Panc1 (cell line): ENCODE data around the gene DCLRE1B. TPM values are rescaled to one million over a fixed set of nuclear protein-coding genes. Genes with fewer than 3 reads are reported as not detected.

Experiments
- ATAC-seq: fragments of 200-7000 bp; cut with Tn5 transposase; 2 replicates; pipeline ENCODE4 v1.9.1; 2020; ENCODE audit warnings: mild to moderate bottlenecking, moderate library complexity
- BruUV-seq: library from RNA; stranded (reverse); fragments of 400-500 nt; replicated peaks from 2 replicates; lab custom pipeline; 2021; lab: Mats Ljungman, UMichigan
- CTCF ChIA-PET: fragments of 300-600 bp; sonication (Branson Sonifier 250); formaldehyde crosslinking; loops from one replicate; lab custom pipeline; 2022; ENCODE audit warnings: antibody characterized with exemption; lab: Charles Lee
- POLR2A ChIA-PET: fragments of 300-600 bp; sonication (Branson Sonifier 250); formaldehyde crosslinking; loops from one replicate; lab custom pipeline; 2022; ENCODE audit warnings: antibody characterized with exemption; lab: Charles Lee
- DNase-seq: peaks from one replicate; pipeline ENCODE4 v3.0.0-alpha.2; 2010; ENCODE audit warnings: low read depth, low spot score
- H3K27ac ChIP-seq: 2 replicates; pipeline ENCODE4 v1.5.1; 2011; ENCODE audit warnings: mild to moderate bottlenecking, low read length, inconsistent platforms
- H3K27me3 ChIP-seq: fragments of 200-500 bp; sonication (Bioruptor generic); 2 replicates; pipeline ENCODE4 v1.6.0; 2014; ENCODE audit warnings: low read length, inconsistent platforms; ENCODE audit not compliant: control insufficient read depth, insufficient read depth
- H3K36me3 ChIP-seq: fragments of 200-500 bp; sonication (Bioruptor generic); 2 replicates; pipeline ENCODE4 v1.5.1; 2014; ENCODE audit warnings: inconsistent platforms, mild to moderate bottlenecking, low read length, moderate library complexity; ENCODE audit not compliant: control insufficient read depth, insufficient read depth
- H3K4me1 ChIP-seq: 2 replicates; pipeline ENCODE4 v1.5.1; 2011; ENCODE audit warnings: inconsistent platforms, mild to moderate bottlenecking, low read length, moderate library complexity; ENCODE audit not compliant: control insufficient read depth, insufficient read depth
- H3K4me3 ChIP-seq, 2 experiments: 2 replicates each; pipeline ENCODE4 v1.5.1; 2011 to 2012; ENCODE audit warnings: low read depth in 2 of 2, low read length in 2 of 2, mild to moderate bottlenecking in 2 of 2, inconsistent platforms in 1 of 2, moderate library complexity in 1 of 2
- H3K9me3 ChIP-seq: fragments of 200-500 bp; sonication (Bioruptor generic); 2 replicates; pipeline ENCODE4 v1.5.1; 2014; ENCODE audit warnings: low read depth, mild to moderate bottlenecking, inconsistent platforms, low read length, moderate library complexity; ENCODE audit not compliant: control insufficient read depth, insufficient read depth
- CTCF ChIP-seq: fragments of 450-650 bp; IDR thresholded peaks from 2 replicates; pipeline ENCODE4 v1.5.1; 2017; ENCODE audit warnings: mild to moderate bottlenecking
- POLR2AphosphoS5 ChIP-seq: IDR thresholded peaks from 2 replicates; pipeline ENCODE4 v1.6.1; 2012; ENCODE audit warnings: mild to moderate bottlenecking, low read depth, low read length, moderate library complexity
- REST ChIP-seq, 2 experiments: IDR thresholded peaks; 2 replicates each; pipeline ENCODE4 v1.6.1; 2011 to 2012; ENCODE audit warnings: low read depth in 2 of 2, control low read depth in 1 of 2, low read length in 1 of 2, mild to moderate bottlenecking in 1 of 2, moderate library complexity in 1 of 2; ENCODE audit not compliant: insufficient read depth in 1 of 2
- SIN3A ChIP-seq: IDR thresholded peaks from 2 replicates; pipeline ENCODE4 v1.6.1; 2012; ENCODE audit warnings: low read depth, mild to moderate bottlenecking, low read length, moderate library complexity, borderline replicate concordance; ENCODE audit not compliant: insufficient read depth
- TCF7L2 ChIP-seq: IDR thresholded peaks from 2 replicates; pipeline ENCODE4 v1.6.1; 2011; ENCODE audit warnings: mild to moderate bottlenecking, low read depth, low read length, inconsistent platforms
- in situ Hi-C: cut with HindIII; loops from 2 replicates; pipeline ENCODE4 v1.10.0; 2016; ENCODE audit warnings: low sequenced_read_pairs, low pct_unique_long_range_greater_than_20kb
- intact Hi-C: fragments of 100-400 bp; cut with micrococcal nuclease; formaldehyde crosslinking; loops from one replicate; pipeline ENCODE4 v1.10.0; 2022; ENCODE audit not compliant: unreplicated experiment
- total RNA-seq: library from RNA; stranded (reverse); gene quantifications from one replicate; pipeline ENCODE4 v1.2.1, GENCODE V29; 2021; ENCODE audit not compliant: unreplicated experiment

Gene DCLRE1B
- total RNA-seq, 1 experiment from 2014 or later, result 8.6 TPM

GRCh38 chr1:113935970-113936369 is 30.8 kb downstream of the DCLRE1B start:
- ATAC-seq, result no peak
- no peaks in the 10 kb centered on the region for H3K9me3 ChIP-seq
- ChIA-PET POLR2A (no interaction called here), CTCF (no interaction called here)
- H3K36me3 ChIP-seq, result no peaks in the 10 kb centered on the region
- in situ Hi-C loops, result no loop called here
- peaks cover 7% of the 10 kb centered on the region for H3K4me1 ChIP-seq
- no peak for TF ChIP-seq POLR2AphosphoS5
- TF ChIP-seq REST (IDR thresholded peaks at IDR 0.05; ENCODE audit: insufficient read depth in 1 of 2, low read depth in 2 of 2, low read length in 1 of 2), result no peak
- no peak for TF ChIP-seq CTCF
- no peak for TF ChIP-seq TCF7L2
- no peak for TF ChIP-seq SIN3A
- no TSS peak for BruUV-seq
- no peaks in the 10 kb centered on the region for H3K27me3 ChIP-seq
- H3K4me3 ChIP-seq, result no peak overlapping the region
- DNase-seq, result no peak
- intact Hi-C loops, result no loop called here
- no peak overlapping the region for H3K27ac ChIP-seq

GRCh38 chr1:113937146-113937545 is 32.0 kb downstream of the DCLRE1B start:
- Histone ChIP-seq H3K27ac (no peak overlapping the region), H3K36me3 (no peaks in the 10 kb centered on the region), H3K9me3 (no peaks in the 10 kb centered on the region), H3K27me3 (no peaks in the 10 kb centered on the region), H3K4me3 (no peak overlapping the region), H3K4me1 (no peaks in the 10 kb centered on the region)
- TF ChIP-seq CTCF (no peak), POLR2AphosphoS5 (no peak), REST (IDR thresholded peaks at IDR 0.05; ENCODE audit: insufficient read depth in 1 of 2, low read depth in 2 of 2, low read length in 1 of 2) (no peak), SIN3A (no peak), TCF7L2 (no peak)
- DNase-seq (no peak), ATAC-seq (no peak)
- in situ Hi-C loops, result no loop called here
- ChIA-PET CTCF (no interaction called here), POLR2A (no interaction called here)
- intact Hi-C loops, result no loop called here
- no TSS peak for BruUV-seq
